HPDE6-E6E7 (cell line): ENCODE measurements around the gene XRCC1.
"Not testable (repeated sequence)": the region's sequence is repeated elsewhere in the genome, so short reads cannot be mapped to it uniquely, and the experiment has no call there.

Experiments used
- DNase-seq: peaks from one replicate; pipeline ENCODE4 v3.0.0; 2011; ENCODE audit warnings: missing footprints; ENCODE audit errors: extremely low spot score

The XRCC1 gene

GRCh38 chr19:43522929-43523328, 52.4 kb downstream of the XRCC1 start:
- DNase-seq, result no peak

- DNase-seq, result peak; percentile 92
These were observed 55.8 kb downstream of the XRCC1 start for GRCh38 chr19:43519436-43520088.

GRCh38 chr19:43518051-43518450, 57.3 kb downstream of the XRCC1 start:
- no peak for DNase-seq

- not testable (repeated sequence) for DNase-seq
These were observed 62.9 kb downstream of the XRCC1 start for GRCh38 chr19:43512399-43512798.

- no peak for DNase-seq
These were observed 64.0 kb downstream of the XRCC1 start for GRCh38 chr19:43511324-43511723.

GRCh38 chr19:43510713-43511112, 64.6 kb downstream of the XRCC1 start:
- DNase-seq, result no peak

GRCh38 chr19:43507880-43508279, 67.4 kb downstream of the XRCC1 start:
- no peak for DNase-seq

- DNase-seq, result no peak
These were observed 68.7 kb downstream of the XRCC1 start for GRCh38 chr19:43506629-43507028.

- no peak for DNase-seq
These were observed 69.4 kb downstream of the XRCC1 start for GRCh38 chr19:43505941-43506340.

GRCh38 chr19:43505186-43505456, 70.2 kb downstream of the XRCC1 start:
- no peak for DNase-seq

- DNase-seq, result no peak
These were observed 70.7 kb downstream of the XRCC1 start, which contains the start of gene PHLDB3 for GRCh38 chr19:43504426-43505185. Gene PHLDB3, minus strand, starts transcription at chr19:43504746. Its CDS starts 628 bp downstream, at chr19:43504118.

- DNase-seq, result peak; percentile 90
These were observed 71.6 kb downstream of the XRCC1 start for GRCh38 chr19:43503501-43504425.

- DNase-seq, result no peak
These were observed 72.8 kb downstream of the XRCC1 start for GRCh38 chr19:43502419-43502976.

GRCh38 chr19:43501661-43502418, 73.5 kb downstream of the XRCC1 start:
- DNase-seq, result no peak

GRCh38 chr19:43499042-43499441, 76.3 kb downstream of the XRCC1 start:
- DNase-seq, result no peak

GRCh38 chr19:43498233-43498842, 77.0 kb downstream of the XRCC1 start:
- no peak for DNase-seq

- DNase-seq, result no peak
These were observed 78.4 kb downstream of the XRCC1 start for GRCh38 chr19:43496960-43497359.

- DNase-seq, result no peak
These were observed 80.2 kb downstream of the XRCC1 start for GRCh38 chr19:43495082-43495481.
